Upper lobe of left lung (tissue), 4 donors: ENCODE measurements around the gene KIF12.

Experiments
- CTCF ChIP-seq, 6 experiments: fragments of 450-650 bp in 4 of 6; fragments of 200-600 bp in 2 of 6; sonication (generic) in 2 of 6; IDR thresholded peaks; one replicate each; pipeline ENCODE4 v1.5.1; 2016 to 2019; ENCODE audit warnings: antibody characterized with exemption in 6 of 6
- EP300 ChIP-seq, 4 donors: sonication (generic); formaldehyde crosslinking; IDR thresholded peaks; one replicate each; pipeline ENCODE4 v1.5.1; 2017; ENCODE audit warnings: antibody characterized with exemption in 4 of 4, control low read depth in 2 of 4
- POLR2A ChIP-seq, 4 donors: fragments of 450-650 bp; IDR thresholded peaks; one replicate each; pipeline ENCODE4 v1.5.1; 2016 to 2017; ENCODE audit warnings: antibody characterized with exemption in 4 of 4, mild to moderate bottlenecking in 2 of 4
- POLR2AphosphoS5 ChIP-seq, 2 donors: sonication (generic); formaldehyde crosslinking; IDR thresholded peaks; one replicate each; pipeline ENCODE4 v1.5.1; 2017; ENCODE audit warnings: antibody characterized with exemption in 2 of 2

- TF ChIP-seq CTCF (IDR thresholded peaks at IDR 0.05): no peak
- TF ChIP-seq POLR2A (IDR thresholded peaks at IDR 0.05): no peak
- TF ChIP-seq POLR2AphosphoS5 (IDR thresholded peaks at IDR 0.05): no peak
- TF ChIP-seq EP300 (IDR thresholded peaks at IDR 0.05): no peak
These were observed 15.3 kb upstream of the KIF12 start for GRCh38 chr9:114114364-114114763.
